Gastrocnemius medialis (tissue), 4 donors: ENCODE results near the gene FBXW11. TPM values are rescaled to one million over a fixed set of nuclear protein-coding genes. Genes with fewer than 3 reads are reported as not detected.

Experiments used
- ATAC-seq, 2 donors: fragments of 150-250 bp; one replicate each; pipeline ENCODE4 v1.9.1; 2016
- DNase-seq, 2 donors: peaks; one replicate each; pipeline ENCODE4 v3.0.0-alpha.2; 2019
- H3K27ac ChIP-seq, 4 donors: fragments of 200-600 bp; sonication (generic); 1 replicate in 1 of 4; 2 replicates in 3 of 4; pipeline ENCODE4 v1.5.1; 2016 to 2018; ENCODE audit warnings: mild to moderate bottlenecking in 2 of 4, moderate library complexity in 1 of 4
- H3K27me3 ChIP-seq, 3 donors: fragments of 200-600 bp; sonication (generic) in 2 of 3; 1 replicate in 1 of 3; 2 replicates in 2 of 3; pipeline versions ENCODE4 v1.5.1 to v1.6.0; 2016 to 2019; ENCODE audit warnings: mild to moderate bottlenecking in 1 of 3, moderate library complexity in 1 of 3
- H3K36me3 ChIP-seq, 2 donors: fragments of 200-600 bp; sonication (generic) in 1 of 2; one replicate each; pipeline ENCODE4 v1.5.1; 2017 to 2018
- H3K4me1 ChIP-seq, 2 donors: fragments of 200-600 bp; sonication (generic) in 1 of 2; one replicate each; pipeline ENCODE4 v1.5.1; 2016 to 2017; ENCODE audit warnings: mild to moderate bottlenecking in 2 of 2
- H3K4me3 ChIP-seq, 4 donors: fragments of 200-600 bp; sonication (generic) in 3 of 4; 1 replicate in 1 of 4; 2 replicates in 3 of 4; pipeline ENCODE4 v1.5.1; 2016 to 2019; ENCODE audit warnings: mild to moderate bottlenecking in 2 of 4
- H3K9me3 ChIP-seq, 3 donors: fragments of 200-600 bp; sonication (generic) in 2 of 3; 1 replicate in 1 of 3; 2 replicates in 2 of 3; pipeline ENCODE4 v1.5.1; 2016 to 2019
- POLR2A ChIP-seq, 2 donors: fragments of 450-650 bp; IDR thresholded peaks; one replicate each; pipeline ENCODE4 v1.6.1; 2017; ENCODE audit warnings: antibody characterized with exemption in 2 of 2, mild to moderate bottlenecking in 2 of 2, moderate library complexity in 2 of 2
- in situ Hi-C, 4 donors: fragments of 200-750 bp; cut with MboI; loops; one replicate each; pipeline versions ENCODE4 v1.15.0 to v1.8.0; 2017; ENCODE audit warnings: low sequenced_read_pairs in 4 of 4
- intact Hi-C: fragments of 100-400 bp; cut with DNase I; formaldehyde crosslinking; loops from one replicate; pipeline ENCODE4 v1.15.1; 2023; ENCODE audit warnings: low total_unique reads
- total RNA-seq, 4 donors: library from RNA; depleted of rRNA; stranded (reverse); fragments of >200 nt; gene quantifications; one replicate each; pipeline versions ENCODE4 v1.1.0 to v1.2.3, GENCODE V29; 2016
- TF ChIP-seq, protein P1 (sequence below), 5 experiments: fragments of 450-650 bp in 3 of 5; fragments of 200-600 bp in 2 of 5; sonication (generic) in 2 of 5; IDR thresholded peaks in 4 of 5; conservative IDR thresholded peaks in 1 of 5; 1 replicate in 4 of 5; 2 replicates in 1 of 5; pipeline ENCODE4 v1.5.1; 2016 to 2019; ENCODE audit warnings: antibody characterized with exemption in 5 of 5, mild to moderate bottlenecking in 3 of 5, moderate library complexity in 3 of 5

The FBXW11 gene
- 10 to 100 TPM; 68.5 to 80.8 (median 72.2) TPM for total RNA-seq

DNA sequence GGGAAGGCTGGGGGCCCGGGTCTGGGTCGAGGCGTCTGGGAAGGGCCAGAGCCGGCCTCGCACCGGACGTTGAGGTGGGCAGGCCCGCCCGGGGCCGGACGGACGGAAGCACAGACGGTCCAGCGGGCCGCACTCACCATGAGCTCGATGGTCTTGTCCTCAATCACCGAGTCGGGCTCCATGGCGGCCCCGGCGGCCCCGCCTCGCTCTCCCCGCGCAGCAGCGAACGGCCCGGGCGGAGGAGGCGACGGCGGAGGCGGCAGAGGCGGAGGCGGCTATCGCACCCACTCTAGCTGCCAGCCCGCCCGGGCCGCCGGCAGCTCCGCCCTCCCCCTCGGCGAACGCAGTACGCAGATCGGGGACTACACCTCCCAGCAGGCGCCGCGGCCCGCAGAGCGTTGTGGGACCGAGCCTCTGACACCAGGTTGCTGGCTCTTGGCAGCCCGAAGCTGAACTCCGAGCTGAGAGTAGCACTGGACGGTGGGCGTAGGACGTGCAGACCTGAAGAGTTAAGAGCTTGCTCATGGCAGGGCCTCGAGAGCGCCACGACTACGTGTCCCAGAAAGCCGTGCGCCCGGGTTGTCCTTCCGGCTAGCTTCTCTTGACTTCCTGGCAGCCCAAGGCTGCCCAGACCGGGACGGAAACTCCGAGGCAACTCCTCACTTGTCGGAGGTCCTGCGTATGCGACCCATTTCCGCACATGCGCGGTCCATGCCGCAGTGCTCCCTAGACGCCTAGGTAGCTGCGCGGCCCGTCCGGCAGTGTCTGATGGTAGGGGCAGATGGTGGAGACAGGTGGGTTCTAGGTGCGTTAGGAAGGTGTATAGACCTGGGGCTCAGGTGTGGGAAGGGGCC is at the start of gene FBXW11:
TSS of gene FBXW11 (minus strand) at position 318 of the 854 bp plus-strand sequence. CDS start at position 182, 136 bp downstream.
- TF ChIP-seq, protein P1, sequence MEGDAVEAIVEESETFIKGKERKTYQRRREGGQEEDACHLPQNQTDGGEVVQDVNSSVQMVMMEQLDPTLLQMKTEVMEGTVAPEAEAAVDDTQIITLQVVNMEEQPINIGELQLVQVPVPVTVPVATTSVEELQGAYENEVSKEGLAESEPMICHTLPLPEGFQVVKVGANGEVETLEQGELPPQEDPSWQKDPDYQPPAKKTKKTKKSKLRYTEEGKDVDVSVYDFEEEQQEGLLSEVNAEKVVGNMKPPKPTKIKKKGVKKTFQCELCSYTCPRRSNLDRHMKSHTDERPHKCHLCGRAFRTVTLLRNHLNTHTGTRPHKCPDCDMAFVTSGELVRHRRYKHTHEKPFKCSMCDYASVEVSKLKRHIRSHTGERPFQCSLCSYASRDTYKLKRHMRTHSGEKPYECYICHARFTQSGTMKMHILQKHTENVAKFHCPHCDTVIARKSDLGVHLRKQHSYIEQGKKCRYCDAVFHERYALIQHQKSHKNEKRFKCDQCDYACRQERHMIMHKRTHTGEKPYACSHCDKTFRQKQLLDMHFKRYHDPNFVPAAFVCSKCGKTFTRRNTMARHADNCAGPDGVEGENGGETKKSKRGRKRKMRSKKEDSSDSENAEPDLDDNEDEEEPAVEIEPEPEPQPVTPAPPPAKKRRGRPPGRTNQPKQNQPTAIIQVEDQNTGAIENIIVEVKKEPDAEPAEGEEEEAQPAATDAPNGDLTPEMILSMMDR (IDR thresholded peaks at IDR 0.05 in 4 of 5, conservative IDR thresholded peaks at IDR 0.05 in 1 of 5), result peak in 1 of 5 experiments; percentile 9
- TF ChIP-seq POLR2A (IDR thresholded peaks at IDR 0.05), result peak; percentile 76 to 77
- Histone ChIP-seq H3K36me3 (no peaks in the 10 kb centered on the region), H3K4me3 (peak within 1 kb of the TSS; percentile 80 to 99 (median 98)), H3K27me3 (no peaks in the 10 kb centered on the region), H3K27ac (peak within 1 kb of the TSS; percentile 89 to 99 (median 94)), H3K4me1 (peaks cover 46 to 49% of the 10 kb centered on the region in 2 donors), H3K9me3 (no peaks in the 10 kb centered on the region)
- in situ Hi-C loops (no loop called here), intact Hi-C loops (loop anchor here (1.0 to 2.0 kb wide), 3 partner anchors 94 to 620 kb away; partner anchors contain the start of genes NPM1 and UBTD2)
- ATAC-seq (peak; percentile 95 to 96), DNase-seq (peak; percentile 93 to 95)

DNA sequence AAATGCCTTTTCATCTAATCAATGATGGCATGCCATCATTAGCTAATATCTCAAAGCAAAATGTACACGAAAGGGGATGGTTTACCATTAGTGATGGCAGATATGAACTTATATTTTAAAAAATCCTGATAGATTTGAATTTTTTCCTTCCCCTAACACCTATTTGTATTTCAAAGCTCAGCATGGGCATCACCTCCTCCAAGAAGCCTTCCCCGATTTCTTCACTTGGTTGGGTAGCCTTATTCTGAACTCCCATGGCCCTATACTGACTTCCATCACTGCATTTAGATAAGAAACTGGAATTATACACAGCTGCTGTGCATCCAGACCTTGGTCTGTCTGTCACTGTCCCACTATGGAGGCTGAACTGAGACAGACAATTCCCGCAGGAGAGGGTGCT is 49.6 kb upstream of the FBXW11 start:
- TF ChIP-seq, protein P1 (IDR thresholded peaks at IDR 0.05 in 4 of 5, conservative IDR thresholded peaks at IDR 0.05 in 1 of 5), result no peak
- TF ChIP-seq POLR2A (IDR thresholded peaks at IDR 0.05), result no peak
- no peak overlapping the region for H3K27ac ChIP-seq
- intact Hi-C loops, result no loop called here
- in situ Hi-C loops, result no loop called here
- no peak for ATAC-seq
- no peaks in the 10 kb centered on the region for H3K27me3 ChIP-seq
- no peaks in the 10 kb centered on the region for H3K4me1 ChIP-seq
- no peak overlapping the region for H3K4me3 ChIP-seq
- H3K36me3 ChIP-seq, result peaks cover 0 to 7% of the 10 kb centered on the region in 2 donors
- DNase-seq, result no peak
- H3K9me3 ChIP-seq, result no peaks in the 10 kb centered on the region

DNA sequence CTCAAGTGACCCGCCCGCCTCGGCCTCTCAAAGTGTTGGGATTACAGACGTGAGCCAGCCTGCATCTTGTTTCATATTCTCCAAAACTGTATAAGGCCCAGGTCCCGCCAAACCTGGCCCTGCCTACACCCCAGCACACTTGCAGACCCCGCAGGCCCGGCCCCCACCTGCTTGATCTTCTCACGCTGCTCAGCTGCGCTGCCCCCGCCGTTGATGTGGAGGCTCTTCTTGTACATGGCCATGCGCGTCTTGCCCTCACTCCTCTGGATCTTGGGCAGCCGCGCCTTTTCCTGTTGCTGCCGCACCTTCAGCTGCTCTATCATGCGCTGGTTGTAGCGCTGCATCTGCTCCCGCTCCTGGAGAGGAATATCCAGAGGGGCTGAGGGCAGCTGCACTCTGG is 49.0 kb upstream of the FBXW11 start:
- no peak for ATAC-seq
- H3K4me3 ChIP-seq, result no peak overlapping the region
- H3K9me3 ChIP-seq, result no peaks in the 10 kb centered on the region
- intact Hi-C loops (no loop called here), in situ Hi-C loops (no loop called here)
- TF ChIP-seq POLR2A (IDR thresholded peaks at IDR 0.05), result no peak
- TF ChIP-seq, protein P1 (IDR thresholded peaks at IDR 0.05 in 4 of 5, conservative IDR thresholded peaks at IDR 0.05 in 1 of 5), result no peak
- no peaks in the 10 kb centered on the region for H3K4me1 ChIP-seq
- peaks cover 0 to 7% of the 10 kb centered on the region in 2 donors for H3K36me3 ChIP-seq
- H3K27me3 ChIP-seq, result no peaks in the 10 kb centered on the region
- H3K27ac ChIP-seq, result no peak overlapping the region
- DNase-seq, result no peak

DNA sequence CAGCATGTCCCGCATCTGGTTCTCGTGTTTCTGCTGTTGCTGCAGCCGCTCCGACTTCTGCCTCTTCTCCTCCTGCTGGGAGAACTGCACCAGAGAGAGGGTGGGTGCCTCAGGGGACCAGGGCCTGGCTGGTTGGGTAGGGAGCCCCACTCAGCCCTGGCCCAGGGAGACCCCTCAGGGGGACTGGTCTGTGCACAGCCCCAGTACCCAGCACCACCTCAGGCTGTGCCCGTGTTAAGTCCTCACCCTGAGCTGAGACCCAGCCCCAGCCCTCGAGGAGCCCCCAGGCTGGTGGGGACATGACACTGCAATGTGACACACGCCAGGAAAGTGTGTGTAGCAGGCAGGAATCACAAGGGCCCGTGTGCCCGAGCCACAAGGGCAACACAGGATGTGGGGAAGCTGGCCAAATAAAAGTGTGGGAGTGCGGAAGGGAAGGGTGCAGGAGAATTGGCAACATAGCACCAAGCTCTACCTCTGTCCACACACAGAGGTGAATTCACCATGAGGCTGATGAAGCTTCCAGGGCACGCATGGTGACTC is 48.2 kb upstream of the FBXW11 start:
- ATAC-seq (no peak), DNase-seq (no peak)
- intact Hi-C loops, result no loop called here
- Histone ChIP-seq H3K4me1 (no peaks in the 10 kb centered on the region), H3K36me3 (peaks cover 0 to 7% of the 10 kb centered on the region in 2 donors), H3K4me3 (no peak overlapping the region), H3K27me3 (no peaks in the 10 kb centered on the region), H3K27ac (no peak overlapping the region), H3K9me3 (no peaks in the 10 kb centered on the region)
- in situ Hi-C loops, result no loop called here
- TF ChIP-seq POLR2A (IDR thresholded peaks at IDR 0.05), result no peak
- TF ChIP-seq, protein P1 (IDR thresholded peaks at IDR 0.05 in 4 of 5, conservative IDR thresholded peaks at IDR 0.05 in 1 of 5), result no peak
